ENCODE data around the gene DOLPP1. TPM values are rescaled to one million over a fixed set of nuclear protein-coding genes. Genes with fewer than 3 reads are reported as not detected.

DOLPP1 gene
- total and polyA plus RNA-seq, 2 of the 13 experiments (the other 11 are each of a cell fraction or from before 2014, with no cell fraction given) = 21.0 to 34.1 TPM

GRCh38 chr9:129080601-129081387 is at the start of gene DOLPP1 (continued):
- TF ChIP-seq MAFK (conservative IDR thresholded peaks at IDR 0.05 in 1 of 2, IDR thresholded peaks at IDR 0.05 in 1 of 2; ENCODE audit: low read length in 2 of 2) = no peak
- no peak for TF ChIP-seq CC2D1A (CRISPR knock-in tag; IDR thresholded peaks at IDR 0.05)
- TF ChIP-seq NR0B2 (CRISPR knock-in tag; IDR thresholded peaks at IDR 0.05) = no peak
- no peak for TF ChIP-seq U2AF1 (optimal IDR thresholded peaks at IDR 0.05; ENCODE audit: low read depth, low read length)
- no peak for TF ChIP-seq ZBTB7A (CRISPR knock-in tag; IDR thresholded peaks at IDR 0.05)
- no peak for TF ChIP-seq SMYD3 (CRISPR knock-in tag; IDR thresholded peaks at IDR 0.05)
- TF ChIP-seq ZNF788 (CRISPR knock-in tag; IDR thresholded peaks at IDR 0.05; ENCODE audit: borderline replicate concordance) = peak; percentile 14; the same call in 1 of the 2 replicates
- no peak for TF ChIP-seq PTBP1 (IDR thresholded peaks at IDR 0.05; ENCODE audit: low read depth, low read length, poor library complexity, severe bottlenecking)
- no peak for TF ChIP-seq E2F2 (CRISPR knock-in tag; IDR thresholded peaks at IDR 0.05; ENCODE audit: borderline replicate concordance)
- TF ChIP-seq KLF16 (CRISPR knock-in tag; IDR thresholded peaks at IDR 0.05) = peak in 1 of 2 experiments; percentile 29; a peak in 1 of 4 replicates
- TF ChIP-seq MTA3 (CRISPR knock-in tag; IDR thresholded peaks at IDR 0.05) = no peak
- no peak for TF ChIP-seq ZNF747 (CRISPR knock-in tag; IDR thresholded peaks at IDR 0.05; ENCODE audit: borderline replicate concordance)
- no peak for TF ChIP-seq USF2 (IDR thresholded peaks at IDR 0.05; ENCODE audit: low read depth, low read length)
- no peak for TF ChIP-seq USF2 (CRISPR knock-in tag; IDR thresholded peaks at IDR 0.05; ENCODE audit: borderline replicate concordance)
- no peak for TF ChIP-seq ZNF446 (CRISPR knock-in tag; IDR thresholded peaks at IDR 0.05)
- peak; percentile 27; the same call in 1 of the 2 replicates for TF ChIP-seq ZBTB25 (CRISPR knock-in tag; IDR thresholded peaks at IDR 0.05)
- no peak for TF ChIP-seq ZNF691 (CRISPR knock-in tag; IDR thresholded peaks at IDR 0.05; ENCODE audit: borderline replicate concordance, low read depth)
- TF ChIP-seq ZFP62 (CRISPR knock-in tag; IDR thresholded peaks at IDR 0.05) = no peak
- TF ChIP-seq ELK4 (CRISPR knock-in tag; IDR thresholded peaks at IDR 0.05; ENCODE audit: borderline replicate concordance) = no peak
- TF ChIP-seq HMG20A (CRISPR knock-in tag; IDR thresholded peaks at IDR 0.05; ENCODE audit: borderline replicate concordance) = no peak
- no peak for TF ChIP-seq ZNF598 (CRISPR knock-in tag; IDR thresholded peaks at IDR 0.05; ENCODE audit: borderline replicate concordance)

Measured in HepG2 (cell line).